ENCODE measurements around the gene TRPV3. TPM values are rescaled to one million over a fixed set of nuclear protein-coding genes. Genes with fewer than 3 reads are reported as not detected.

The TRPV3 gene
- total and polyA plus RNA-seq, 2 experiments from 2014 or later, result 0.15 to 0.69 TPM

- H3K27me3 Mint-ChIP-seq (ENCODE audit: insufficient read depth, low read depth, poor library complexity), result peaks cover 3% of the 10 kb centered on the region
- H3K9me3 Mint-ChIP-seq, result peaks cover 7% of the 10 kb centered on the region; the same call in 2 of the 3 replicates
- H3K36me3 ChIP-seq (ENCODE audit: insufficient read depth), result no peaks in the 10 kb centered on the region
- ATAC-seq (peak; percentile 72), DNase-seq (ENCODE audit: low spot score) (peak; percentile 30)
- H3K36me3 Mint-ChIP-seq (ENCODE audit: low read depth), result no peaks in the 10 kb centered on the region; the same call in 2 of the 3 replicates
- H3K27ac ChIP-seq (ENCODE audit: low read depth), result no peak overlapping the region
- peak; percentile 21 to 25; a peak in 2 of 4 replicates for TF ChIP-seq CTCF (conservative IDR thresholded peaks at IDR 0.05; ENCODE audit: low read depth in 2 of 2)
- no peak for TF ChIP-seq POLR2AphosphoS5 (IDR thresholded peaks at IDR 0.05; ENCODE audit: low read depth)
- TF ChIP-seq ZNF462 (CRISPR knock-in tag; IDR thresholded peaks at IDR 0.05), result no peak
- no peak for TF ChIP-seq EZH2 (IDR thresholded peaks at IDR 0.05; ENCODE audit: low read depth, unreplicated experiment)
- TF ChIP-seq STAT1 (IDR thresholded peaks at IDR 0.05; ENCODE audit: unreplicated experiment), result no peak
- TF ChIP-seq ZNF114 (CRISPR knock-in tag; IDR thresholded peaks at IDR 0.05), result no peak
- no peak for TF ChIP-seq EZH2phosphoT487 (IDR thresholded peaks at IDR 0.05; ENCODE audit: unreplicated experiment)
- no peak for TF ChIP-seq NANOG (IDR thresholded peaks at IDR 0.05; ENCODE audit: borderline replicate concordance)
- TF ChIP-seq ZNF331 (CRISPR knock-in tag; IDR thresholded peaks at IDR 0.05; ENCODE audit: low read depth), result no peak
- H3K79me2 ChIP-seq (replicated peaks; ENCODE audit: insufficient read depth), result no peaks in the 10 kb centered on the region
- H3K4me2 ChIP-seq, result no peak overlapping the region
- H2AFZ ChIP-seq, result no peak overlapping the region
- no peak overlapping the region for H3K27ac Mint-ChIP-seq
- H3K4me1 Mint-ChIP-seq, result no peaks in the 10 kb centered on the region
- peaks cover 13% of the 10 kb centered on the region; the same call in 1 of the 2 replicates for H3K9me2 ChIP-seq (ENCODE audit: insufficient read depth)
- H3F3A ChIP-seq (replicated peaks; ENCODE audit: low read depth), result no peaks in the 10 kb centered on the region
- no peaks in the 10 kb centered on the region for H3K27me3 ChIP-seq (ENCODE audit: insufficient read depth)
- H3K4me1 ChIP-seq (ENCODE audit: insufficient read depth), result no peaks in the 10 kb centered on the region
- H3K4me3 ChIP-seq, result no peak overlapping the region
- no peaks in the 10 kb centered on the region for H4K20me1 ChIP-seq (replicated peaks; ENCODE audit: insufficient read depth)
- H3K4me3 Mint-ChIP-seq, result no peak overlapping the region
These were observed 6.4 kb downstream of the TRPV3 start for GRCh38 chr17:3551189-3551588.
